GM12872 (cell line): ENCODE data around the gene KRTAP10-7.
"Not testable (repeated sequence)": the region's sequence is repeated elsewhere in the genome, so short reads cannot be mapped to it uniquely, and the experiment has no call there.

Source experiments
- TF ChIP-seq, protein P1 (sequence below): IDR thresholded peaks from 3 replicates; pipeline ENCODE4 v1.5.1; 2011; ENCODE audit warnings: low read depth, mild to moderate bottlenecking, low read length, moderate library complexity; ENCODE audit not compliant: insufficient read depth

The KRTAP10-7 gene

DNA sequence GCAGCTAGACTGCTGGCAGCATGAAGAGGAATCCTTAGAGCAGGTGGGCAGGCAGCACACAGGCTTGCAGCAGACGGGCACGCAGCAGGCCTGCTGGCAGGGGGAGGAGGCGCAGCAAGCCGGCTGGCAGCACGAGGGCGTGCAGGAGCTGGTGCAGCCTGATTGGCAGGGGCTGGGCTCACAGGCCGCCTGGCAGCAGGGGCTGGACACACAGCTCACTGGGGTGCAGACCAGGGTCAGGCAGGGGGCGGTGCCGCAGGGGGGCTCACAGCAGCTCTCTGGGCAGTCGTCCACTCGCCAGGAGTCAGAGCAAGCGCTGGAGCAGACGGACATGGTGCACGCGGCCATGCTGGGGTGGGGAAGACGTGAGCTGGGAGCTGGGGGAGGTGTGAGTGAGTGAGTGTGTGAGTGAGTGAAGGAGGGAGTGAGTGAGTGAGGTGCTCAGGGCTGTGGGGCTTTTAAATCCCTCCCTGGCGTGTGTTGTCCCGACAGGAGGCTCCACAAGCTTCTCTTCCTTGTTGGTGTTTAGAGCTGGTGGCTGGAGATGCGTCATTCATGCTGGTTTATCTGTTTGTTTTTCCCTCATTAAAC is 20.1 kb upstream of the KRTAP10-7 start, which contains the start of gene KRTAP10-5:
KRTAP10-5 (minus strand) TSS at position 374 of the 591 bp plus-strand sequence; CDS start at position 348, 26 bp downstream.
- TF ChIP-seq, protein P1, sequence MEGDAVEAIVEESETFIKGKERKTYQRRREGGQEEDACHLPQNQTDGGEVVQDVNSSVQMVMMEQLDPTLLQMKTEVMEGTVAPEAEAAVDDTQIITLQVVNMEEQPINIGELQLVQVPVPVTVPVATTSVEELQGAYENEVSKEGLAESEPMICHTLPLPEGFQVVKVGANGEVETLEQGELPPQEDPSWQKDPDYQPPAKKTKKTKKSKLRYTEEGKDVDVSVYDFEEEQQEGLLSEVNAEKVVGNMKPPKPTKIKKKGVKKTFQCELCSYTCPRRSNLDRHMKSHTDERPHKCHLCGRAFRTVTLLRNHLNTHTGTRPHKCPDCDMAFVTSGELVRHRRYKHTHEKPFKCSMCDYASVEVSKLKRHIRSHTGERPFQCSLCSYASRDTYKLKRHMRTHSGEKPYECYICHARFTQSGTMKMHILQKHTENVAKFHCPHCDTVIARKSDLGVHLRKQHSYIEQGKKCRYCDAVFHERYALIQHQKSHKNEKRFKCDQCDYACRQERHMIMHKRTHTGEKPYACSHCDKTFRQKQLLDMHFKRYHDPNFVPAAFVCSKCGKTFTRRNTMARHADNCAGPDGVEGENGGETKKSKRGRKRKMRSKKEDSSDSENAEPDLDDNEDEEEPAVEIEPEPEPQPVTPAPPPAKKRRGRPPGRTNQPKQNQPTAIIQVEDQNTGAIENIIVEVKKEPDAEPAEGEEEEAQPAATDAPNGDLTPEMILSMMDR: not testable (repeated sequence)

DNA sequence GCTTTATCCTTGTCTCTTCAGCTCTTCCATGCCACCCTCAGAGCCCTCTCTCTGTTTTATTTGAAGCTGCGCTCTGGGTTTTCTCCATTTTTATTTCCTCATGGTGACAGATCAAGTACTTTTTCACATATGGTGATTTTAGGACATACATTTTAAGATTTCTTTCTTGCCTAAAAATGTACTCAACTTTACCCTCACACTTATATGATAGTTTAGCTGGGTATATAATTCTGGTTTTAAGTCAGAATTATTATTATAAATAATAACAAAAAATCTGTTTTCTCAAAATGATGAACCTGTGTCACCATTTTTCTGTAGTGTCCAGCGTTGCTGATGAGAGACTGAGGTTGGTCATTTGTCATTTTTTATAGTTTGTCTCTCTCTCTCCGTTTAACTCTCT is 19.2 kb upstream of the KRTAP10-7 start:
- TF ChIP-seq, protein P1: no peak

DNA sequence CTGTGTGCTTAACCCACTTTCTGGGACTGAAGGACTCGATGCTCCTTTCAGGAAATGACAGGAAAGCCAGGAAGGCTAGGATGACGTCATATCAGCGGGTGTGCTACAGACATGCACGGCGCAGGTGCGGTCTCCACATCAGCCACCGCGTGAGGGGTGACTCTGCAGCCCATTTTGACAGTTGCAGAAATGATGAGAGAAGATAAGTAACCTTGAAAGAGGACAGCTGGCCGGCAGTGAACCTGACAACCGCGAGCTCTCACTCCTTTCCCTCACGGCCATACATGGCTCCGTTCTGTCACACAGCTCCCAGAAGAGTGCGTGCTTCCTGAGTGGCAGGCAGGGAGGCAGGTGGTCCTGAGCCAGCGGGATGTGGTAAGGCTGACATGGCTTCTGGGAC is 18.3 kb upstream of the KRTAP10-7 start:
- TF ChIP-seq, protein P1: no peak

DNA sequence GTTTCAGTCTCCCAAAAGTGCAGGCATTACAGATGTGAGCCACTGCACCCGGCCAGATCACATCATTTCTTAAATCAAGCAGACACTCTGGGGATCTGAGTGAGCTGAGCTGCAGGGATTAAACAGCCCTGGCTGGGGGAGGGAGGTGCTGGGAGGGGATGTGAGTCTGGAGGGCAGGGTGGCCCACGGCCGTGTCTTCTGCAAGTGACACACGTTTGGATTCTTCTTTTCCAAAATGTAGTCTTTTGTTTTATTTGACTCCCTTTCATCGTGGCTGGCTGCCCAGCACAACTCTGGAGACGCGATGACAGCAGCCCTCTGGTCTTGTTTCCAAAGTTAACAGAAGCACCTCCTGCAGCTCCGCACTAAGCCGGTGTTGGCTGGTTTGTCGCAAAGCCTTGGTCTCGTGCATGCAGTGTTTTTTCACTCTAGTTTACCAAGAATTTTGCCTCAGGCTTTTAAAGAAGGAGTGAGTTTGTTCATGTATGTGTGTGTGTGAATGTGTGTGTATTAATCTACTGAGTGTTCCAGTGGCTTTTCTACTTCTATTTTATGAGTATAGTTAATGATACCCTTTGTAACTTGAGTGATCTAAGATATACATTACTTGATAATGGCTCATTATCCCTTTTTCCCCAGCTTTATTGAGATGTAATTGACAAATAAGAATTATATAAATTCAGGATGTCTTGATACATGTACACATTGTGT is 17.2 kb upstream of the KRTAP10-7 start:
- TF ChIP-seq, protein P1: no peak

DNA sequence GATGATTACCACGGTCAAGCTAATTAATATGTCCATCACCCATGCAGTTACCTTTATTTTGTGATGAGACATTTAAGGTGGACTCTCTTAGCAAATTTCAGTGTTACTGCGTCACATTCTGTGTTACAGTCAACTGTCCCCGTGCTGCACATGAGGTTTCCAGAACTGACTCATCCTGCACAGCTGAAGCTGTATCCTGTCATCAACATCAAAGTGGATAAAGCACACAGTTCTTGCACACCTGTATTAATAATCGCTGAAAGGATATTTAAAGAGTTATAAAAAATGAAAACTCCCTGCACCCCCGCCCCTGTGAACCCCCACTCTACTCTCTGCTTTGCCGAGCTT is 16.6 kb upstream of the KRTAP10-7 start:
- TF ChIP-seq, protein P1: no peak

DNA sequence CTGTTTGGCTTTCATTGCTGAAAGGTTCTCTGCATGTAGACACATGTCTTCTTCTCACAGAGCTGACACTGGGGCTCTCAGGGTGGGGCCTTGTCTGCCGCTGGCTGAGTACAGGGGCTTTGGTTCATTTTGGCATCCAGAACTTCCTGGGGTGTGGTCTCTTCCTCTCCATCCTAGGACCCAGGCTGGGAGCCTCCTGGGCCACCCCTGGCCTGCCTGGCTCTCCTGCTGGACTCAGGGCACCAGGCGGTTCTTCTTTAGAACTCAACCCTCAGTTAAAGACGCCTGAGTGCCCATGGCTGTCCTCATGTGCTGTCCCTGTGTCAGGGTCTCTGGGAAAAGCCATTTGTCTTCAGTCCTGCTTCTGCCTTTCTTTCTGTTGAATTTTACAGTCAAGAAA is 14.5 kb upstream of the KRTAP10-7 start:
- TF ChIP-seq, protein P1: no peak

DNA sequence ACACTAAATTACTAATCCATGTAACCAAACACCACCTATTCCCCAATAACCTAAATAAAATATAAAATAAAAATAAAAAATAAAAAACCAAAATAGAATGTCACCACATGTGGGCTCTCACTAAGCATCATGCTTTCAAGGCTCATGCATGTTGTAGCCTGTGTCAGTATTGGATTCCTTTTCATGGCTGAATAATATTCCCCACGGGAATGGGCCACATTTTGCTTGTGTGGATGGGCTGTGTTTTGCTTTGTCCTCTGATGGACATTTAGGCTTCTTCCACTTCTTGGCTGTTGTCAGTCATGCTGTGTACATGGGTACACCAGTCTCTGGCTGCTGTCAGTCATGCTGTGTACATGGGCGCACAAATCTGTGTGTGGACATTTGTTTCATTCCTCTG is 11.3 kb upstream of the KRTAP10-7 start:
- TF ChIP-seq, protein P1: no peak
